Esophagus (tissue), 2 donors: ENCODE results near the gene UROC1. TPM values are rescaled to one million over a fixed set of nuclear protein-coding genes. Genes with fewer than 3 reads are reported as not detected.

Experiments used
- H3K27ac ChIP-seq, 2 donors: one replicate each; pipeline ENCODE4 v1.5.1; 2013; ENCODE audit warnings: low read depth in 2 of 2, mild to moderate bottlenecking in 2 of 2, inconsistent platforms in 1 of 2, low read length in 1 of 2, moderate library complexity in 1 of 2
- H3K27me3 ChIP-seq, 2 donors: one replicate each; pipeline ENCODE4 v1.6.1; 2013; ENCODE audit warnings: low read length in 2 of 2, control low read depth in 1 of 2, mild to moderate bottlenecking in 1 of 2; ENCODE audit not compliant: insufficient read depth in 2 of 2, control insufficient read depth in 1 of 2
- H3K36me3 ChIP-seq, 2 donors: one replicate each; pipeline ENCODE4 v1.6.1; 2013; ENCODE audit warnings: low read length in 1 of 2; ENCODE audit not compliant: control insufficient read depth in 2 of 2, insufficient read depth in 2 of 2
- H3K4me1 ChIP-seq, 2 donors: one replicate each; pipeline ENCODE4 v1.6.1; 2013; ENCODE audit warnings: low read length in 1 of 2; ENCODE audit not compliant: control insufficient read depth in 2 of 2, insufficient read depth in 2 of 2
- H3K4me3 ChIP-seq, 2 donors: one replicate each; pipeline ENCODE4 v1.5.1; 2013; ENCODE audit warnings: low read length in 2 of 2, mild to moderate bottlenecking in 2 of 2, low read depth in 1 of 2, moderate library complexity in 1 of 2
- H3K9me3 ChIP-seq, 2 donors: one replicate each; pipeline ENCODE4 v1.6.1; 2013; ENCODE audit warnings: mild to moderate bottlenecking in 2 of 2, low read depth in 1 of 2, low read length in 1 of 2, moderate library complexity in 1 of 2; ENCODE audit not compliant: control insufficient read depth in 2 of 2, insufficient read depth in 1 of 2
- WGBS, 2 donors: extraction: QIAGEN DNeasy Blood & Tissue Kit; methylation state at CpG; one replicate each; pipeline ENCODE4 v1.1.7; 2013; 5-methylcytosine and 5-hydroxymethylcytosine counted together
- polyA plus RNA-seq, 2 donors: library from polyadenylated mRNA; stranded (reverse); fragments of 200-250 nt; gene quantifications; one replicate each; pipeline ENCODE4 v1.2.3, GENCODE V29; 2013
- donor health status: healthy with polysubstance abuse.
- donor health status: Bipolar disorder and iron deficiency.

Gene UROC1
- not detected for polyA plus RNA-seq

GRCh38 chr3:126517291-126517951, at the start of gene UROC1:
Gene UROC1 (minus strand): TSS chr3:126517773. CDS start chr3:126517719, 54 bp downstream.
- no peaks in the 10 kb centered on the region for H3K9me3 ChIP-seq
- H3K4me3 ChIP-seq, result no peak within 1 kb of the TSS
- no peak within 1 kb of the TSS for H3K27ac ChIP-seq
- H3K27me3 ChIP-seq, result no peaks in the 10 kb centered on the region
- 87 to 88% methylated on average over 15 to 16 of the region's 16 CpGs for WGBS, 2 donors
- peaks cover 0 to 3% of the 10 kb centered on the region in 2 donors for H3K4me1 ChIP-seq
- no peaks in the 10 kb centered on the region for H3K36me3 ChIP-seq

GRCh38 chr3:126562737-126563276, 45.2 kb upstream of the UROC1 start:
- Histone ChIP-seq H3K27ac (no peak overlapping the region), H3K9me3 (no peaks in the 10 kb centered on the region), H3K27me3 (no peaks in the 10 kb centered on the region), H3K4me3 (no peak overlapping the region), H3K36me3 (no peaks in the 10 kb centered on the region), H3K4me1 (no peaks in the 10 kb centered on the region)
- 49 to 68% methylated on average over 2 of the region's 2 CpGs for WGBS, 2 donors

- Histone ChIP-seq H3K4me1 (no peaks in the 10 kb centered on the region), H3K27me3 (no peaks in the 10 kb centered on the region), H3K36me3 (no peaks in the 10 kb centered on the region), H3K4me3 (no peak within 1 kb of the TSS), H3K9me3 (no peaks in the 10 kb centered on the region), H3K27ac (no peak within 1 kb of the TSS)
- 65 to 68% methylated on average over 9 of the region's 9 CpGs for WGBS, 2 donors
Measured at GRCh38 chr3:126558336-126559071, 40.9 kb upstream of the UROC1 start, which contains the start of gene C3orf22. Gene C3orf22 (minus strand): TSS chr3:126558932. CDS start chr3:126553390, 5,542 bp downstream.

- H3K36me3 ChIP-seq, result no peaks in the 10 kb centered on the region
- 73 to 80% methylated on average over 6 of the region's 6 CpGs for WGBS, 2 donors
Measured at GRCh38 chr3:126557761-126558160, 40.2 kb upstream of the UROC1 start.

DNA sequence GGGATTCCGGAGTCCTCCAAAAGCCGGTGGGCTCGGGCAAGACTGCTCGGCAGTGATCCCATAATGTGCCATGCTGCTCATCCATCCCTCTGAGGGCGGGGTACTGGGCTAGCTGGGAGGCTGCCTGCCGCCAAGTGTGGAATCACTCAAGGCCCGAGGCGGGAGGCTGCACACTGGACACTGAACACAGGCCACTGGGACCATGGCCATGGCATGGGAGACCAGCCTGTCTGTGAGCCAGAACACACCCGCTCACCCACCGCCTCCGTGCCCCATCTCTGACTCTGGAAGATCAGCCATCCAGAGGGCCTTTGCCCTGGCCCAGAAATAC, 39.8 kb upstream of the UROC1 start:
- H3K27me3 ChIP-seq, result no peaks in the 10 kb centered on the region
- no peaks in the 10 kb centered on the region for H3K9me3 ChIP-seq
- no peaks in the 10 kb centered on the region for H3K36me3 ChIP-seq
- H3K4me1 ChIP-seq, result no peaks in the 10 kb centered on the region
- H3K27ac ChIP-seq, result no peak overlapping the region
- H3K4me3 ChIP-seq, result no peak overlapping the region
- 93 to 95% methylated on average over 11 of the region's 11 CpGs for WGBS, 2 donors

More at GRCh38 chr3:126557761-126558160, 40.2 kb upstream of the UROC1 start:
- Histone ChIP-seq H3K4me3 (no peak overlapping the region), H3K27ac (no peak overlapping the region), H3K4me1 (no peaks in the 10 kb centered on the region), H3K9me3 (no peaks in the 10 kb centered on the region), H3K27me3 (no peaks in the 10 kb centered on the region)

GRCh38 chr3:126556637-126557414, 39.3 kb upstream of the UROC1 start:
- no peaks in the 10 kb centered on the region for H3K9me3 ChIP-seq
- H3K4me3 ChIP-seq, result no peak overlapping the region
- H3K36me3 ChIP-seq, result no peaks in the 10 kb centered on the region
- no peak overlapping the region for H3K27ac ChIP-seq
- H3K4me1 ChIP-seq, result no peaks in the 10 kb centered on the region
- 85 to 90% methylated on average over 8 of the region's 8 CpGs for WGBS, 2 donors
- no peaks in the 10 kb centered on the region for H3K27me3 ChIP-seq

DNA sequence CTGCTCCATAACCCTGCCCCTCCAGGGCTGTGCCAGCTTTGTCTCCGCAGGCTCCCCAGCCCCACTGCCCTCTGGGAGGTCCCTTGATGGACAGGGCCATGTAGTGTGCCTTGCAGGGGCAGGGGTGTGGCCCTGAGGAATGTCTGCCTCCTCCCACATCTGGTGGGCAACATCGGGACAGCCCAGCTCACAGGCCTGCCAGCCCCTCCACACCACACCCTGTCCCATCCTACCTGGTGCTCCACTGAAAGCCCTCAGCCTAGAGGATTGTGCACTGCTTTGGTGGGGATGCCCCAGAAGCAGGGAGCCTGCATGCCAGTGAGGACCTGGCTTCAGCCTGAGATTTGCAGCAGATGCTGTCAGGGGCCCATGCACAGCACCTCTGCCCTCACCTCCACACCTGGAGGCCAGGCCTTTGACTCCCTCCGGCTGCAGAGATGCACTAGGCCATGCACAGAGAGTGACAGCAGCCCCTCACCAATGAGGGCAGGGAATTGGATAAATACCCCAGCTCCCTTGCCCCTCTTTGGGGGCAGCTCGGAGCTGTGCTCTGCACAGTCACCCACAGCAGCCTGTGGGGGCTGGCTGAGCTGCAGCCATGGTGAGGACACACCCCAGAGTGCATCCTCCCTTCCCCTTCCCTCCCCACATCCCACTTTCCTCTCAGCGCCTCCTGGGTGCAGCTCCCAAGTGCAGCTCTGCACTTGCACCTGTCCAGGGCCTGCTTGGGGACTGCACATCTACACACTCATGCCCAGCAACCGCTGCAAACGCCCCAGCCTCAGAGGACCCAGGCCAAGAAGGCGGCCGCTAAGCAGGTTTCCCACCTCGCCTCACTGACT, 38.4 kb upstream of the UROC1 start:
- no peak overlapping the region for H3K4me3 ChIP-seq

GRCh38 chr3:126554560-126555525, 37.3 kb upstream of the UROC1 start:
- H3K4me3 ChIP-seq, result no peak overlapping the region
- no peaks in the 10 kb centered on the region for H3K9me3 ChIP-seq
- 87 to 89% methylated on average over 19 of the region's 19 CpGs for WGBS, 2 donors
- H3K4me1 ChIP-seq, result no peaks in the 10 kb centered on the region
- no peaks in the 10 kb centered on the region for H3K36me3 ChIP-seq
- H3K27ac ChIP-seq, result no peak overlapping the region
- H3K27me3 ChIP-seq, result no peaks in the 10 kb centered on the region

More for the DNA sequence above, 38.4 kb upstream of the UROC1 start:
- no peak overlapping the region for H3K27ac ChIP-seq
- WGBS, 2 donors, result 75 to 77% methylated on average over 10 of the region's 10 CpGs
- no peaks in the 10 kb centered on the region for H3K4me1 ChIP-seq
- no peaks in the 10 kb centered on the region for H3K36me3 ChIP-seq
- H3K9me3 ChIP-seq, result no peaks in the 10 kb centered on the region
- no peaks in the 10 kb centered on the region for H3K27me3 ChIP-seq
